WTC11 (cell line): ENCODE data around the gene CALU. TPM values are rescaled to one million over a fixed set of nuclear protein-coding genes. Genes with fewer than 3 reads are reported as not detected.

Experiments used
- ATAC-seq: fragments of 200-7000 bp; cut with Tn5 transposase; 2 replicates; pipeline ENCODE4 v1.10.0; 2021; ENCODE audit warnings: mild to moderate bottlenecking, moderate library complexity
- CTCF ChIA-PET: fragments of 300-600 bp; sonication (Branson Sonifier 250); formaldehyde crosslinking; loops from one replicate; lab custom pipeline; 2021; ENCODE audit warnings: antibody characterized with exemption; lab: Charles Lee
- POLR2A ChIA-PET: fragments of 350-600 bp; sonication (Branson Sonifier 250); formaldehyde crosslinking; loops from one replicate; lab custom pipeline; 2021; ENCODE audit warnings: antibody characterized with exemption; lab: Charles Lee
- DNase-seq: peaks from one replicate; pipeline ENCODE4 v3.0.0; 2021; ENCODE audit warnings: low spot score
- H3K27ac Mint-ChIP-seq: 2 replicates; pipeline ENCODE4 v1.8.0; 2021; ENCODE audit warnings: mixed read lengths
- H3K27me3 Mint-ChIP-seq: 2 replicates; pipeline ENCODE4 v1.8.0; 2021; ENCODE audit warnings: low read depth, mild to moderate bottlenecking, moderate library complexity, mixed read lengths
- H3K36me3 Mint-ChIP-seq: 2 replicates; pipeline ENCODE4 v1.8.0; 2021; ENCODE audit warnings: mixed read lengths
- H3K4me1 Mint-ChIP-seq: 2 replicates; pipeline ENCODE4 v1.8.0; 2022; ENCODE audit warnings: mixed read lengths
- H3K4me3 Mint-ChIP-seq: 2 replicates; pipeline ENCODE4 v1.8.0; 2021; ENCODE audit warnings: mild to moderate bottlenecking, moderate library complexity, mixed read lengths
- H3K9me3 Mint-ChIP-seq: 2 replicates; pipeline ENCODE4 v1.8.0; 2021; ENCODE audit warnings: mixed read lengths
- CBFB ChIP-seq: sonication (generic); formaldehyde crosslinking; IDR thresholded peaks from 2 replicates; pipeline ENCODE4 v1.8.1; 2022; ENCODE audit warnings: mild to moderate bottlenecking, low read depth, missing genetic modification reagents
- CREM ChIP-seq: sonication (generic); formaldehyde crosslinking; IDR thresholded peaks from 2 replicates; pipeline ENCODE4 v1.8.1; 2022; ENCODE audit warnings: mild to moderate bottlenecking, missing genetic modification reagents, moderate library complexity
- ELF4 ChIP-seq: sonication (generic); formaldehyde crosslinking; IDR thresholded peaks from 2 replicates; pipeline ENCODE4 v1.8.1; 2022; ENCODE audit warnings: low read depth, mild to moderate bottlenecking, moderate library complexity, missing genetic modification reagents
- FOXJ3 ChIP-seq: sonication (generic); formaldehyde crosslinking; IDR thresholded peaks from 2 replicates; pipeline ENCODE4 v1.9.0; 2021; ENCODE audit warnings: missing genetic modification reagents, mild to moderate bottlenecking, borderline replicate concordance
- FOXP1 ChIP-seq: sonication (generic); formaldehyde crosslinking; IDR thresholded peaks from 2 replicates; pipeline ENCODE4 v1.8.0; 2022; ENCODE audit warnings: missing genetic modification reagents, mild to moderate bottlenecking, moderate library complexity, borderline replicate concordance
- JUN ChIP-seq: sonication (generic); formaldehyde crosslinking; IDR thresholded peaks from 2 replicates; pipeline ENCODE4 v1.8.0; 2023; ENCODE audit warnings: mild to moderate bottlenecking, missing genetic modification reagents
- MXD4 ChIP-seq: fragments of 250-450 bp; sonication (Bioruptor Pico); IDR thresholded peaks from 2 replicates; pipeline ENCODE4 v1.8.0; 2021; ENCODE audit warnings: mild to moderate bottlenecking, moderate library complexity, borderline replicate concordance
- OVOL2 ChIP-seq: fragments of 250-450 bp; sonication (Bioruptor Pico); IDR thresholded peaks from 2 replicates; pipeline ENCODE4 v1.9.0; 2021; ENCODE audit warnings: mild to moderate bottlenecking, borderline replicate concordance
- PRRX2 ChIP-seq: fragments of 250-450 bp; sonication (Bioruptor Pico); IDR thresholded peaks from 2 replicates; pipeline ENCODE4 v1.8.0; 2021; ENCODE audit warnings: mild to moderate bottlenecking
- SMAD4 ChIP-seq: sonication (generic); formaldehyde crosslinking; IDR thresholded peaks from 2 replicates; pipeline ENCODE4 v1.8.0; 2022; ENCODE audit warnings: mild to moderate bottlenecking, missing genetic modification reagents
- TEAD4 ChIP-seq: sonication (generic); formaldehyde crosslinking; IDR thresholded peaks from 2 replicates; pipeline ENCODE4 v1.8.0; 2022; ENCODE audit warnings: mild to moderate bottlenecking, missing genetic modification reagents
- ZBTB21 ChIP-seq: sonication (generic); formaldehyde crosslinking; IDR thresholded peaks from 2 replicates; pipeline ENCODE4 v1.8.1; 2023; ENCODE audit warnings: mild to moderate bottlenecking, missing genetic modification reagents, borderline replicate concordance
- ZNF138 ChIP-seq: sonication (generic); formaldehyde crosslinking; conservative IDR thresholded peaks from 2 replicates; pipeline ENCODE4 v1.8.1; 2022; ENCODE audit warnings: mild to moderate bottlenecking, moderate library complexity, missing genetic modification reagents
- ZNF263 ChIP-seq: sonication (generic); formaldehyde crosslinking; IDR thresholded peaks from 2 replicates; pipeline ENCODE4 v1.8.1; 2022; ENCODE audit warnings: low read depth, mild to moderate bottlenecking, moderate library complexity, missing genetic modification reagents
- total RNA-seq: library from RNA; stranded (reverse); gene quantifications from 3 replicates; pipeline ENCODE4 v1.2.3, GENCODE V29; 2021
- TF ChIP-seq, protein P1 (sequence below): sonication (generic); formaldehyde crosslinking; IDR thresholded peaks from 2 replicates; pipeline ENCODE4 v1.8.1; 2022; ENCODE audit warnings: low read depth, mild to moderate bottlenecking, moderate library complexity, missing genetic modification reagents, borderline replicate concordance
- TF ChIP-seq, protein P2 (sequence below): sonication (generic); formaldehyde crosslinking; IDR thresholded peaks from 2 replicates; pipeline ENCODE4 v1.8.0; 2023; ENCODE audit warnings: mild to moderate bottlenecking, missing genetic modification reagents
- TF ChIP-seq, protein P3 (sequence below): fragments of 250-450 bp; sonication (Bioruptor Pico); IDR thresholded peaks from 2 replicates; pipeline ENCODE4 v1.8.0; 2021; ENCODE audit warnings: mild to moderate bottlenecking
- TF ChIP-seq, protein P4 (sequence below): sonication (generic); formaldehyde crosslinking; IDR thresholded peaks from 2 replicates; pipeline ENCODE4 v1.8.0; 2022; ENCODE audit warnings: mild to moderate bottlenecking, missing genetic modification reagents
- TF ChIP-seq, protein P5 (sequence below): sonication (generic); formaldehyde crosslinking; conservative IDR thresholded peaks from 2 replicates; pipeline ENCODE4 v1.8.1; 2022; ENCODE audit warnings: mild to moderate bottlenecking, missing genetic modification reagents
- TF ChIP-seq, protein P6 (sequence below): fragments of 250-450 bp; sonication (Bioruptor Pico); IDR thresholded peaks from 2 replicates; pipeline ENCODE4 v1.9.0; 2021; ENCODE audit warnings: mild to moderate bottlenecking, borderline replicate concordance
- TF ChIP-seq, protein P7 (sequence below): fragments of 200-600 bp; IDR thresholded peaks from 2 replicates; pipeline ENCODE4 v1.8.0; 2022; ENCODE audit warnings: antibody characterized with exemption
- TF ChIP-seq, protein P8 (sequence below): sonication (generic); formaldehyde crosslinking; IDR thresholded peaks from 2 replicates; pipeline ENCODE4 v1.8.0; 2022; ENCODE audit warnings: mild to moderate bottlenecking, missing genetic modification reagents

CALU gene
- total RNA-seq, 1 experiment from 2014 or later = 150 TPM

DNA sequence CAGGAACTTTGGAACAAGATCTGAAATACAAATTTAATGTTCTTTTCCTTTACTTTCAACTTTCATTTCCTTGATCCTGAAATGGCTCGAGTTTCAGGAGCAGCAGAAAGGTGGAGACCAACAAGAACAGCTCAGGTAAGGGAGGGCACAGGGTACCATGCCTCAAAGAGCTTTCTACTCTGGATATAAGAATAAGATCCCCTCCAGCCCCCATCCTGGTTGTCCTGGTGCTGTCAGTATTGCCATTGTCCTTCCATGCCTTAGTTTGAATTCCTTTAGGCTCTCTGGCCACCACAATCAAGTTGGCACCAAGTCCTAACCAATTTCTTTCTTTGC lies 12.5 kb upstream of the CALU start (continued):
- no peak for TF ChIP-seq MXD4 (CRISPR knock-in tag)
- TF ChIP-seq FOXJ3 (CRISPR knock-in tag) = no peak
- TF ChIP-seq, protein P1, sequence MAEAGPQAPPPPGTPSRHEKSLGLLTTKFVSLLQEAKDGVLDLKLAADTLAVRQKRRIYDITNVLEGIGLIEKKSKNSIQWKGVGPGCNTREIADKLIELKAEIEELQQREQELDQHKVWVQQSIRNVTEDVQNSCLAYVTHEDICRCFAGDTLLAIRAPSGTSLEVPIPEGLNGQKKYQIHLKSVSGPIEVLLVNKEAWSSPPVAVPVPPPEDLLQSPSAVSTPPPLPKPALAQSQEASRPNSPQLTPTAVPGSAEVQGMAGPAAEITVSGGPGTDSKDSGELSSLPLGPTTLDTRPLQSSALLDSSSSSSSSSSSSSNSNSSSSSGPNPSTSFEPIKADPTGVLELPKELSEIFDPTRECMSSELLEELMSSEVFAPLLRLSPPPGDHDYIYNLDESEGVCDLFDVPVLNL (CRISPR knock-in tag) = no peak
- TF ChIP-seq FOXP1 (CRISPR knock-in tag) = no peak
- TF ChIP-seq, protein P2, sequence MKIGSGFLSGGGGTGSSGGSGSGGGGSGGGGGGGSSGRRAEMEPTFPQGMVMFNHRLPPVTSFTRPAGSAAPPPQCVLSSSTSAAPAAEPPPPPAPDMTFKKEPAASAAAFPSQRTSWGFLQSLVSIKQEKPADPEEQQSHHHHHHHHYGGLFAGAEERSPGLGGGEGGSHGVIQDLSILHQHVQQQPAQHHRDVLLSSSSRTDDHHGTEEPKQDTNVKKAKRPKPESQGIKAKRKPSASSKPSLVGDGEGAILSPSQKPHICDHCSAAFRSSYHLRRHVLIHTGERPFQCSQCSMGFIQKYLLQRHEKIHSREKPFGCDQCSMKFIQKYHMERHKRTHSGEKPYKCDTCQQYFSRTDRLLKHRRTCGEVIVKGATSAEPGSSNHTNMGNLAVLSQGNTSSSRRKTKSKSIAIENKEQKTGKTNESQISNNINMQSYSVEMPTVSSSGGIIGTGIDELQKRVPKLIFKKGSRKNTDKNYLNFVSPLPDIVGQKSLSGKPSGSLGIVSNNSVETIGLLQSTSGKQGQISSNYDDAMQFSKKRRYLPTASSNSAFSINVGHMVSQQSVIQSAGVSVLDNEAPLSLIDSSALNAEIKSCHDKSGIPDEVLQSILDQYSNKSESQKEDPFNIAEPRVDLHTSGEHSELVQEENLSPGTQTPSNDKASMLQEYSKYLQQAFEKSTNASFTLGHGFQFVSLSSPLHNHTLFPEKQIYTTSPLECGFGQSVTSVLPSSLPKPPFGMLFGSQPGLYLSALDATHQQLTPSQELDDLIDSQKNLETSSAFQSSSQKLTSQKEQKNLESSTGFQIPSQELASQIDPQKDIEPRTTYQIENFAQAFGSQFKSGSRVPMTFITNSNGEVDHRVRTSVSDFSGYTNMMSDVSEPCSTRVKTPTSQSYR (CRISPR knock-in tag) = no peak
- TF ChIP-seq ELF4 (CRISPR knock-in tag) = no peak
- TF ChIP-seq PRRX2 (CRISPR knock-in tag) = no peak
- TF ChIP-seq, protein P3, sequence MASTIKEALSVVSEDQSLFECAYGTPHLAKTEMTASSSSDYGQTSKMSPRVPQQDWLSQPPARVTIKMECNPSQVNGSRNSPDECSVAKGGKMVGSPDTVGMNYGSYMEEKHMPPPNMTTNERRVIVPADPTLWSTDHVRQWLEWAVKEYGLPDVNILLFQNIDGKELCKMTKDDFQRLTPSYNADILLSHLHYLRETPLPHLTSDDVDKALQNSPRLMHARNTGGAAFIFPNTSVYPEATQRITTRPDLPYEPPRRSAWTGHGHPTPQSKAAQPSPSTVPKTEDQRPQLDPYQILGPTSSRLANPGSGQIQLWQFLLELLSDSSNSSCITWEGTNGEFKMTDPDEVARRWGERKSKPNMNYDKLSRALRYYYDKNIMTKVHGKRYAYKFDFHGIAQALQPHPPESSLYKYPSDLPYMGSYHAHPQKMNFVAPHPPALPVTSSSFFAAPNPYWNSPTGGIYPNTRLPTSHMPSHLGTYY (CRISPR knock-in tag) = no peak
- TF ChIP-seq, protein P4, sequence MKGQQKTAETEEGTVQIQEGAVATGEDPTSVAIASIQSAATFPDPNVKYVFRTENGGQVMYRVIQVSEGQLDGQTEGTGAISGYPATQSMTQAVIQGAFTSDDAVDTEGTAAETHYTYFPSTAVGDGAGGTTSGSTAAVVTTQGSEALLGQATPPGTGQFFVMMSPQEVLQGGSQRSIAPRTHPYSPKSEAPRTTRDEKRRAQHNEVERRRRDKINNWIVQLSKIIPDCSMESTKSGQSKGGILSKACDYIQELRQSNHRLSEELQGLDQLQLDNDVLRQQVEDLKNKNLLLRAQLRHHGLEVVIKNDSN (CRISPR knock-in tag) = no peak
- TF ChIP-seq, protein P5, sequence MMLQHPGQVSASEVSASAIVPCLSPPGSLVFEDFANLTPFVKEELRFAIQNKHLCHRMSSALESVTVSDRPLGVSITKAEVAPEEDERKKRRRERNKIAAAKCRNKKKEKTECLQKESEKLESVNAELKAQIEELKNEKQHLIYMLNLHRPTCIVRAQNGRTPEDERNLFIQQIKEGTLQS (CRISPR knock-in tag) = no peak
- TF ChIP-seq, all 79 proteins: peak for 0

DNA sequence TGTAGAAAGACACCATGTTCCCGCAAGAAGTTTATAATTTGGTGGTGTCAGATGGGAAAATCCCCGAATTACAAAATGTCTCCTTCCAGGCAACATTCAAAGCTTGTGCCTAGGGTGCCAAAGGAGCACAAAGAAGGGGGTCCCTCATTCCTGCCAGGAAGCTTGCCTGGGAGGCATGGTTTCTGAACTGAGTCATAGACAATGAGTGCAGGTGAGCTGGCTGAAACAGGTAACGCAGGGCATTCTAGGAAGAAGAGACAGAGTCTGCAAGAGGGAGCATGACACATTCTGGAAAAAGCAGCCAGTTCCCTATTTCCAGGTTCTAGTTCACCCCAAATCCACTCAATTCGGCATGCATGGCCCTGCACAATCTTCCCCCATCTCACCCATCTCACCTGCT lies 11.9 kb upstream of the CALU start:
- ChIA-PET CTCF (no interaction called here), POLR2A (no interaction called here)
- Mint-ChIP-seq H3K27ac (no peak overlapping the region), H3K4me1 (no peaks in the 10 kb centered on the region), H3K4me3 (no peak overlapping the region), H3K27me3 (peaks cover 13% of the 10 kb centered on the region), H3K9me3 (no peaks in the 10 kb centered on the region), H3K36me3 (no peaks in the 10 kb centered on the region)
- no peak for ATAC-seq
- no peak for DNase-seq
- TF ChIP-seq PRRX2 (CRISPR knock-in tag) = no peak
- TF ChIP-seq JUN (CRISPR knock-in tag) = no peak
- TF ChIP-seq ZBTB21 = no peak
- TF ChIP-seq CREM (CRISPR knock-in tag) = no peak
- no peak for TF ChIP-seq CBFB (CRISPR knock-in tag)
- TF ChIP-seq TEAD4 (CRISPR knock-in tag) = no peak
- no peak for TF ChIP-seq MXD4 (CRISPR knock-in tag)
- TF ChIP-seq SMAD4 (CRISPR knock-in tag) = no peak
- TF ChIP-seq, protein P6, sequence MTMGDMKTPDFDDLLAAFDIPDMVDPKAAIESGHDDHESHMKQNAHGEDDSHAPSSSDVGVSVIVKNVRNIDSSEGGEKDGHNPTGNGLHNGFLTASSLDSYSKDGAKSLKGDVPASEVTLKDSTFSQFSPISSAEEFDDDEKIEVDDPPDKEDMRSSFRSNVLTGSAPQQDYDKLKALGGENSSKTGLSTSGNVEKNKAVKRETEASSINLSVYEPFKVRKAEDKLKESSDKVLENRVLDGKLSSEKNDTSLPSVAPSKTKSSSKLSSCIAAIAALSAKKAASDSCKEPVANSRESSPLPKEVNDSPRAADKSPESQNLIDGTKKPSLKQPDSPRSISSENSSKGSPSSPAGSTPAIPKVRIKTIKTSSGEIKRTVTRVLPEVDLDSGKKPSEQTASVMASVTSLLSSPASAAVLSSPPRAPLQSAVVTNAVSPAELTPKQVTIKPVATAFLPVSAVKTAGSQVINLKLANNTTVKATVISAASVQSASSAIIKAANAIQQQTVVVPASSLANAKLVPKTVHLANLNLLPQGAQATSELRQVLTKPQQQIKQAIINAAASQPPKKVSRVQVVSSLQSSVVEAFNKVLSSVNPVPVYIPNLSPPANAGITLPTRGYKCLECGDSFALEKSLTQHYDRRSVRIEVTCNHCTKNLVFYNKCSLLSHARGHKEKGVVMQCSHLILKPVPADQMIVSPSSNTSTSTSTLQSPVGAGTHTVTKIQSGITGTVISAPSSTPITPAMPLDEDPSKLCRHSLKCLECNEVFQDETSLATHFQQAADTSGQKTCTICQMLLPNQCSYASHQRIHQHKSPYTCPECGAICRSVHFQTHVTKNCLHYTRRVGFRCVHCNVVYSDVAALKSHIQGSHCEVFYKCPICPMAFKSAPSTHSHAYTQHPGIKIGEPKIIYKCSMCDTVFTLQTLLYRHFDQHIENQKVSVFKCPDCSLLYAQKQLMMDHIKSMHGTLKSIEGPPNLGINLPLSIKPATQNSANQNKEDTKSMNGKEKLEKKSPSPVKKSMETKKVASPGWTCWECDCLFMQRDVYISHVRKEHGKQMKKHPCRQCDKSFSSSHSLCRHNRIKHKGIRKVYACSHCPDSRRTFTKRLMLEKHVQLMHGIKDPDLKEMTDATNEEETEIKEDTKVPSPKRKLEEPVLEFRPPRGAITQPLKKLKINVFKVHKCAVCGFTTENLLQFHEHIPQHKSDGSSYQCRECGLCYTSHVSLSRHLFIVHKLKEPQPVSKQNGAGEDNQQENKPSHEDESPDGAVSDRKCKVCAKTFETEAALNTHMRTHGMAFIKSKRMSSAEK (CRISPR knock-in tag) = no peak
- TF ChIP-seq OVOL2 (CRISPR knock-in tag) = no peak
- TF ChIP-seq, protein P7, sequence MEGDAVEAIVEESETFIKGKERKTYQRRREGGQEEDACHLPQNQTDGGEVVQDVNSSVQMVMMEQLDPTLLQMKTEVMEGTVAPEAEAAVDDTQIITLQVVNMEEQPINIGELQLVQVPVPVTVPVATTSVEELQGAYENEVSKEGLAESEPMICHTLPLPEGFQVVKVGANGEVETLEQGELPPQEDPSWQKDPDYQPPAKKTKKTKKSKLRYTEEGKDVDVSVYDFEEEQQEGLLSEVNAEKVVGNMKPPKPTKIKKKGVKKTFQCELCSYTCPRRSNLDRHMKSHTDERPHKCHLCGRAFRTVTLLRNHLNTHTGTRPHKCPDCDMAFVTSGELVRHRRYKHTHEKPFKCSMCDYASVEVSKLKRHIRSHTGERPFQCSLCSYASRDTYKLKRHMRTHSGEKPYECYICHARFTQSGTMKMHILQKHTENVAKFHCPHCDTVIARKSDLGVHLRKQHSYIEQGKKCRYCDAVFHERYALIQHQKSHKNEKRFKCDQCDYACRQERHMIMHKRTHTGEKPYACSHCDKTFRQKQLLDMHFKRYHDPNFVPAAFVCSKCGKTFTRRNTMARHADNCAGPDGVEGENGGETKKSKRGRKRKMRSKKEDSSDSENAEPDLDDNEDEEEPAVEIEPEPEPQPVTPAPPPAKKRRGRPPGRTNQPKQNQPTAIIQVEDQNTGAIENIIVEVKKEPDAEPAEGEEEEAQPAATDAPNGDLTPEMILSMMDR = no peak
- TF ChIP-seq, protein P8, sequence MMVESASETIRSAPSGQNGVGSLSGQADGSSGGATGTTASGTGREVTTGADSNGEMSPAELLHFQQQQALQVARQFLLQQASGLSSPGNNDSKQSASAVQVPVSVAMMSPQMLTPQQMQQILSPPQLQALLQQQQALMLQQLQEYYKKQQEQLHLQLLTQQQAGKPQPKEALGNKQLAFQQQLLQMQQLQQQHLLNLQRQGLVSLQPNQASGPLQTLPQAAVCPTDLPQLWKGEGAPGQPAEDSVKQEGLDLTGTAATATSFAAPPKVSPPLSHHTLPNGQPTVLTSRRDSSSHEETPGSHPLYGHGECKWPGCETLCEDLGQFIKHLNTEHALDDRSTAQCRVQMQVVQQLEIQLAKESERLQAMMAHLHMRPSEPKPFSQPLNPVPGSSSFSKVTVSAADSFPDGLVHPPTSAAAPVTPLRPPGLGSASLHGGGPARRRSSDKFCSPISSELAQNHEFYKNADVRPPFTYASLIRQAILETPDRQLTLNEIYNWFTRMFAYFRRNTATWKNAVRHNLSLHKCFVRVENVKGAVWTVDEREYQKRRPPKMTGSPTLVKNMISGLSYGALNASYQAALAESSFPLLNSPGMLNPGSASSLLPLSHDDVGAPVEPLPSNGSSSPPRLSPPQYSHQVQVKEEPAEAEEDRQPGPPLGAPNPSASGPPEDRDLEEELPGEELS (CRISPR knock-in tag) = no peak
- TF ChIP-seq ELF4 (CRISPR knock-in tag) = no peak
- TF ChIP-seq ZNF263 (CRISPR knock-in tag) = no peak
- no peak for TF ChIP-seq ZNF138 (CRISPR knock-in tag)
